ENCODE data around the gene IKZF3.
"Not testable (repeated sequence)": the region's sequence is repeated elsewhere in the genome, so short reads cannot be mapped to it uniquely, and the experiment has no call there.

Gene IKZF3

GRCh38 chr17:39886102-39886501 lies 22.0 kb upstream of the IKZF3 start:
- not testable (repeated sequence) for H3K4me3 ChIP-seq (ENCODE audit: low read depth, low read length); H3K4me1 ChIP-seq (ENCODE audit: control insufficient read depth, insufficient read depth, low read length, unreplicated experiment); H3K27me3 ChIP-seq (ENCODE audit: insufficient read depth, low read length); H3K79me2 ChIP-seq (ENCODE audit: control insufficient read depth, insufficient read depth, low read length, unreplicated experiment); H3K36me3 ChIP-seq (ENCODE audit: insufficient read depth, low read length); H3K27ac ChIP-seq (ENCODE audit: low read depth, low read length); H2AFZ ChIP-seq (ENCODE audit: low read length, unreplicated experiment)

GRCh38 chr17:39872751-39873150 lies 8.6 kb upstream of the IKZF3 start:
- Histone ChIP-seq H3K4me1 (ENCODE audit: control insufficient read depth, insufficient read depth, low read length, unreplicated experiment) (no peaks in the 10 kb centered on the region), H2AFZ (ENCODE audit: low read length, unreplicated experiment) (no peak overlapping the region), H3K79me2 (ENCODE audit: control insufficient read depth, insufficient read depth, low read length, unreplicated experiment) (no peaks in the 10 kb centered on the region), H3K4me3 (ENCODE audit: low read depth, low read length) (no peak overlapping the region), H3K36me3 (ENCODE audit: insufficient read depth, low read length) (no peaks in the 10 kb centered on the region), H3K27ac (ENCODE audit: low read depth, low read length) (no peak overlapping the region), H3K27me3 (ENCODE audit: insufficient read depth, low read length) (peaks cover 18% of the 10 kb centered on the region)

DNA sequence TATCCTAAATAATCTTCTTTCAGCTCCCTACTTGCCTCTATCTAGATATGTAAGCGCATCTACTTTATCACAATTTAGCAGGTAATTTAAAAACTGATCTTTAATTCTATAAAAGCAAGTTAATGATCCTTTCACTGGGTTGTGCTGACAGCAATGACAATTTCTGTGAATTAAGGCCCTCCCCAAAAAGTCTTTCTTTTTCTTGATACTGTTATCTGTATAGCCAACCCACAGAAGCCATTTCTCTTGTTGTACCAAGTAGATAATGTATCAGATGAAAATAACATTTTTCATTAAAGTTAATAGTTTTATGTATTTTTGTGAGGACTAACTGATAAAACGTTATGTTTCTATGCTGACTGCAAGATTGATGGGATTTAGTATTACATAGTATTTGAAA lies 7.7 kb upstream of the IKZF3 start:
- Histone ChIP-seq H3K4me3 (ENCODE audit: low read depth, low read length) (no peak overlapping the region), H3K27me3 (ENCODE audit: insufficient read depth, low read length) (peaks cover 21% of the 10 kb centered on the region), H3K36me3 (ENCODE audit: insufficient read depth, low read length) (no peaks in the 10 kb centered on the region), H3K4me1 (ENCODE audit: control insufficient read depth, insufficient read depth, low read length, unreplicated experiment) (no peaks in the 10 kb centered on the region), H3K27ac (ENCODE audit: low read depth, low read length) (no peak overlapping the region), H3K79me2 (ENCODE audit: control insufficient read depth, insufficient read depth, low read length, unreplicated experiment) (no peaks in the 10 kb centered on the region), H2AFZ (ENCODE audit: low read length, unreplicated experiment) (peak overlapping the region; percentile 43)

DNA sequence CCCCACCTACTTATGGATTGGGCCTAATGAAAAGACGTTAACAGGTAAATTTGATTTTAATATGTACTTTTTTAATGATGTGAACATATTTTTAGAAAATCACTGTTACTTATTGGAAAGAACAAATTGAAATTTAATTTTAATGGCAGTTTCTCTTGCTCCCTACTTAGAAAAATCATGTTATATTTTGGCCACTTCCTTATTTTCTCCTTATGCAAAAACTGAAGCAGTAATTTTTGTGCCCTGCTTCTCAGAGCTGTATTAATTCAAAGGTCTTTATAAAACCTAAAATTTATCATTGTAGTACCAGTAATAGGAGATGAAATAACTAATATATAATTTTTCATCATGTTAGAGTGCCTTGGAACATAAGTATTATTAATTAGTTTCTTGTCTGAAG lies 6.7 kb upstream of the IKZF3 start:
- Histone ChIP-seq H2AFZ (ENCODE audit: low read length, unreplicated experiment) (no peak overlapping the region), H3K36me3 (ENCODE audit: insufficient read depth, low read length) (no peaks in the 10 kb centered on the region), H3K27me3 (ENCODE audit: insufficient read depth, low read length) (peaks cover 15% of the 10 kb centered on the region), H3K4me3 (ENCODE audit: low read depth, low read length) (no peak overlapping the region), H3K4me1 (ENCODE audit: control insufficient read depth, insufficient read depth, low read length, unreplicated experiment) (no peaks in the 10 kb centered on the region), H3K27ac (ENCODE audit: low read depth, low read length) (no peak overlapping the region), H3K79me2 (ENCODE audit: control insufficient read depth, insufficient read depth, low read length, unreplicated experiment) (no peaks in the 10 kb centered on the region)

- Histone ChIP-seq H3K36me3 (ENCODE audit: insufficient read depth, low read length) (no peaks in the 10 kb centered on the region), H3K27me3 (ENCODE audit: insufficient read depth, low read length) (peaks cover 30% of the 10 kb centered on the region), H3K4me3 (ENCODE audit: low read depth, low read length) (0 out of 2 replicates have a peak overlapping the region, but pooled peaks have one; percentile 53), H3K79me2 (ENCODE audit: control insufficient read depth, insufficient read depth, low read length, unreplicated experiment) (no peaks in the 10 kb centered on the region), H2AFZ (ENCODE audit: low read length, unreplicated experiment) (peak overlapping the region; percentile 55), H3K4me1 (ENCODE audit: control insufficient read depth, insufficient read depth, low read length, unreplicated experiment) (no peaks in the 10 kb centered on the region), H3K27ac (ENCODE audit: low read depth, low read length) (no peak overlapping the region)
Observed at GRCh38 chr17:39868554-39868942, 4.4 kb upstream of the IKZF3 start.

DNA sequence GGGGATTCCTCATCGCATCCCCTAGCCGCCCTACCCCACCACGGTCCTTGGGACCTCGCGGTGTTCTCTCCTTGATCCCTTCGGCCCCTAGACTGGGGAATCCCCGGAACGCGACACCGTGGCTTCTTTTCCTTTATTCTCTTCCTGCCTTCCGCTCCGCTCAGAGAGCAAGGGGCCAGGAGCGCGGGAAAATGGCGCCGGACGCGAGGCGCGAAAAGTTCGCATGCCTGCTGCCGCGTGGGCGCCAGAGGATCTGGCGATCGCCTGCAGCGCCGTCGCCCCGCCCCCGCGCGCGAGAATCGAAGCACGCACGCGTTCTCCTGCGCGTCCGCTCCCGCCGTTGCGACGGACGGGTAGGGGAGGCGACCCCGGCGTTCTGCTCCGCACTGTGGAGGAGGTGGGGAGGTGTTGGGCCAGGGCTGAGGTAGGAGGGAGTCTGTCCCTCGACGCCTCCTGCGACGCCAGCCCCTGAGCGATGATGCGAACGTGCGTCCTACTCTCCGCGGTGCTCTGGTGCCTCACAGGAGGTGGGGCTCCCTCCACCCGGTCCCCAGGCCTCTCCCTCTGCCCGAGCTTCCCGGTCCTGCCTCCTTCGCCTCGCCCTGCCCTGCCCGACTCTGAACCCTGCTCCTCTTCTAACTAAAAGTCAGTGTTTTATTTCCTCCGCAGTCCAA lies 3.9 kb upstream of the IKZF3 start, which contains the start of gene ZPBP2:
ZPBP2 (plus strand) TSS at position 323 of the 674 bp plus-strand sequence; CDS start at position 476, 153 bp downstream.
- Histone ChIP-seq H3K27me3 (ENCODE audit: insufficient read depth, low read length) (peaks cover 34% of the 10 kb centered on the region), H3K4me1 (ENCODE audit: control insufficient read depth, insufficient read depth, low read length, unreplicated experiment) (no peaks in the 10 kb centered on the region), H3K79me2 (ENCODE audit: control insufficient read depth, insufficient read depth, low read length, unreplicated experiment) (no peaks in the 10 kb centered on the region), H3K4me3 (ENCODE audit: low read depth, low read length) (peak within 1 kb of the TSS; percentile 53; the same call in 1 of the 2 replicates), H3K36me3 (ENCODE audit: insufficient read depth, low read length) (no peaks in the 10 kb centered on the region), H2AFZ (ENCODE audit: low read length, unreplicated experiment) (peak within 1 kb of the TSS; percentile 55), H3K27ac (ENCODE audit: low read depth, low read length) (no peak within 1 kb of the TSS)

- Histone ChIP-seq H3K27me3 (ENCODE audit: insufficient read depth, low read length) (peaks cover 34% of the 10 kb centered on the region), H3K36me3 (ENCODE audit: insufficient read depth, low read length) (no peaks in the 10 kb centered on the region), H3K4me1 (ENCODE audit: control insufficient read depth, insufficient read depth, low read length, unreplicated experiment) (no peaks in the 10 kb centered on the region), H3K4me3 (ENCODE audit: low read depth, low read length) (peak overlapping the region; percentile 53; the same call in 1 of the 2 replicates), H3K79me2 (ENCODE audit: control insufficient read depth, insufficient read depth, low read length, unreplicated experiment) (no peaks in the 10 kb centered on the region), H3K27ac (ENCODE audit: low read depth, low read length) (no peak overlapping the region), H2AFZ (ENCODE audit: low read length, unreplicated experiment) (peak overlapping the region; percentile 55)
Observed at GRCh38 chr17:39867084-39867879, 3.2 kb upstream of the IKZF3 start.

- Histone ChIP-seq H3K4me3 (ENCODE audit: low read depth, low read length) (no peak overlapping the region), H3K27me3 (ENCODE audit: insufficient read depth, low read length) (peaks cover 37% of the 10 kb centered on the region)
Observed at GRCh38 chr17:39866013-39866730, 2.1 kb upstream of the IKZF3 start.

GRCh38 chr17:39863244-39863917 lies 731 bp downstream of the IKZF3 start:
- H2AFZ ChIP-seq (ENCODE audit: low read length, unreplicated experiment), result peak overlapping the region; percentile 80
- peak overlapping the region; percentile 73 for H3K4me3 ChIP-seq (ENCODE audit: low read depth, low read length)
- H3K27ac ChIP-seq (ENCODE audit: low read depth, low read length), result no peak overlapping the region
- H3K27me3 ChIP-seq (ENCODE audit: insufficient read depth, low read length), result peaks cover 33% of the 10 kb centered on the region
- H3K79me2 ChIP-seq (ENCODE audit: control insufficient read depth, insufficient read depth, low read length, unreplicated experiment), result no peaks in the 10 kb centered on the region
- no peaks in the 10 kb centered on the region for H3K4me1 ChIP-seq (ENCODE audit: control insufficient read depth, insufficient read depth, low read length, unreplicated experiment)
- H3K36me3 ChIP-seq (ENCODE audit: insufficient read depth, low read length), result no peaks in the 10 kb centered on the region

More at GRCh38 chr17:39866013-39866730, 2.1 kb upstream of the IKZF3 start:
- H3K4me1 ChIP-seq (ENCODE audit: control insufficient read depth, insufficient read depth, low read length, unreplicated experiment), result no peaks in the 10 kb centered on the region
- no peaks in the 10 kb centered on the region for H3K36me3 ChIP-seq (ENCODE audit: insufficient read depth, low read length)
- no peak overlapping the region for H3K27ac ChIP-seq (ENCODE audit: low read depth, low read length)
- H3K79me2 ChIP-seq (ENCODE audit: control insufficient read depth, insufficient read depth, low read length, unreplicated experiment), result no peaks in the 10 kb centered on the region
- H2AFZ ChIP-seq (ENCODE audit: low read length, unreplicated experiment), result no peak overlapping the region

DNA sequence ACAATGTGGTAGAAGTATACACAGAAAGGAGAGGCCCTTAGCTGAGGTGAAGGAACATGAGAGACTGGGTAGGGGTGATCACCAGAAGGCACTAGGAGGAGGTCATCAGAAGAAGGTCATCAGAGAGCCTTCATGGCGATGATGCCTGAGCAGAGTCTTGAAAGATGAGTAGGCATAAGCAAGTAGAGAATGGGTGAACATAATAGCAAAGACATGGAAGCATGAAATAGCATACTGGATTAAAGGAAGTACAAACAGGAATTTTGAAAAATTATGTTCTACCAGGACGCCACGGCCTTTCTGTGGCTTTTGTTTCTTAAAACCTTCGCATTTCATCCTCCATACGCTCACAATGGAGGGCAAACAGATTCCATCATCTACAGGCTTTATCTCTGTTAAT lies 2.9 kb downstream of the IKZF3 start:
- Histone ChIP-seq H3K79me2 (ENCODE audit: control insufficient read depth, insufficient read depth, low read length, unreplicated experiment) (no peaks in the 10 kb centered on the region), H3K27me3 (ENCODE audit: insufficient read depth, low read length) (peaks cover 23% of the 10 kb centered on the region), H3K4me1 (ENCODE audit: control insufficient read depth, insufficient read depth, low read length, unreplicated experiment) (no peaks in the 10 kb centered on the region), H3K4me3 (ENCODE audit: low read depth, low read length) (no peak overlapping the region), H3K36me3 (ENCODE audit: insufficient read depth, low read length) (no peaks in the 10 kb centered on the region), H2AFZ (ENCODE audit: low read length, unreplicated experiment) (no peak overlapping the region), H3K27ac (ENCODE audit: low read depth, low read length) (no peak overlapping the region)

All from ACC112 (cell line).